ELF-1 (cell line): ENCODE results near the gene NUDT2.
"Not testable (repeated sequence)": the region's sequence is repeated elsewhere in the genome, so short reads cannot be mapped to it uniquely, and the experiment has no call there.

Experiments used
- DNase-seq: peaks from one replicate; pipeline ENCODE4 v3.0.0-alpha.2; 2016; ENCODE audit warnings: low read depth, low spot score

NUDT2 gene

GRCh38 chr9:34334916-34335315, 5.5 kb downstream of the NUDT2 start:
- DNase-seq: no peak

- no peak for DNase-seq
Observed at GRCh38 chr9:34335376-34335775, 6.0 kb downstream of the NUDT2 start.

DNA sequence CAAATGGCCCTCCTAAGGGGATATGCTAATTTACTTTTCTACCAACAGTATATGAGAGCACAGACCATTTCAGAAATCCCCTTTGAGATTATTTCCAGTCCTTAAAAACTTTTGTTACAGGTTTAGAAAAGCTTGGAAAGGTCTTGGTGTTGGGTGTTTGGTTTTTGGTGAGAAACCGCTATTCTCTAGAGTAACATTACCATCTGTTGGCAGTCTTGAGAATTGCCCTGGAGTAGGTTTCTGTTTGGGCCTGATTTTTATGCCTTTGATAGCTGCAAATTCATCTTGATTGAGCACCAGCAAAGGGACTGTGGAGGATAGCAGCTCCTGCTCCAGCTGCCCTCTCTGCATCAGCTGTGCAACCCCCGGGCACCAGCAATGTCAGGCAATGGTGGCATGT, 8.0 kb downstream of the NUDT2 start:
- no peak for DNase-seq

- DNase-seq: not testable (repeated sequence)
Observed at GRCh38 chr9:34338079-34338478, 8.7 kb downstream of the NUDT2 start.

DNA sequence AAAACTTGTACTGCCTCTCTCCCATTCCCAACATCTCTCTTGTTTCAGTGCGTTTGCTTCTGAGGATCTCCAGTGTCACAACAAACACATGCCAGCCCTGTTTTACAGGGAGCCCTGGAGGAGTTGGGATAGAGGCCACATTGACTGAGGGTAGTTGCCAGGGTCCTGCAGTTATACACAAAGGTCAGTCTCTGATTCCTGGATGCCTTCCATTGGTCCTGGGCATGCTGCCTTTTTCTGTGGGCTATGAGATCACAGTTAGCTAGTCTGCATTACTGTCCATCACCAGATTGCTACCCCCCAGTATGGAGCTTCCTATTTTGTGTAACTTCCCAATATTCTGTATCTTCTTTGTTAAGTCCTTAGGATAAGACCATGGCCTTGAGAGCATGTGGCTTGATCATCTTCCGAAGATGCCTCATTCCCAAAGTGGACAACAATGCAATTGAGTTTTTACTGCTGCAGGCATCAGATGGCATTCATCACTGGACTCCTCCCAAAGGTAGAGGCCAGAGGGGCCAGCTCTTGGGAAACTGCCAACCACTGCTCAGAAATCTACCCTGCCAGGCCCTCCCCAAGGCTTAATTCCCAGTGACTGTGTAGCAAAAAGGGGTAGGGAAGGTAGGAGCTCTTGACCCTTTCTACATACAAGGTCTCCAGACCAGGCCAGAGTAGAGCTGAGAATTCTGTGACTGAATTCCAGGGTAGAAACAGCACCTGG, 9.5 kb downstream of the NUDT2 start:
- DNase-seq: no peak

DNA sequence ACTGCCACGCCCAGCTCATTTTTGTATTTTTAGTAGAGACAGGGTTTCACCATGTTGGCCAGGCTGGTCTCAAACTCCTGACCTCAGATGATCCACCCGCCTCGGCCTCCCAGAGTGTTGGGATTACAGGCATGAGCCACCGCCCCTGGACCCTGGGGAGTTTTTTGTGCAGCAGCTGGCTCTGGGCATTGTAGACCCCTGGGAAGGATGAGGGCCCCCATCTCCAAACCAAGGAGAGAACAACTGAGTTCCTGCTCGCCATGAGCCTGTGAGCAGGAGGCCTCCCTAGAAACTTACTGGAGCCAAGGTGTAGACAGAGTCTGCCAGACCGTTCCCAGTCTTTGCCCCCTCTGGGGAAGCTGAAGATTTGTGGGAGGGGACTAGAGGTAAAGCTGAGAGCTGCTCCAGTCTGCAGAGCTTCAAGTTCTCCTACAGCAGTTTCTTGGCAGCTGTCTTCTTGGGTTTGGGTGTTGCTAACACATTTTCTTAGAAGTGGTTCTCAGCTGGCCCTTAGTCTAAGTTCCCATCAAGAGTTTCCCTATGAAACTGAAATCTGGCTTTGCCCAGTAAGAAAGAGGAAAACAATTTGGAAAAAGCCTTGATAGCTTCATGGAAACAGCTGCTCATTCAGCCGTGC, 12.4 kb downstream of the NUDT2 start:
- DNase-seq: no peak

DNA sequence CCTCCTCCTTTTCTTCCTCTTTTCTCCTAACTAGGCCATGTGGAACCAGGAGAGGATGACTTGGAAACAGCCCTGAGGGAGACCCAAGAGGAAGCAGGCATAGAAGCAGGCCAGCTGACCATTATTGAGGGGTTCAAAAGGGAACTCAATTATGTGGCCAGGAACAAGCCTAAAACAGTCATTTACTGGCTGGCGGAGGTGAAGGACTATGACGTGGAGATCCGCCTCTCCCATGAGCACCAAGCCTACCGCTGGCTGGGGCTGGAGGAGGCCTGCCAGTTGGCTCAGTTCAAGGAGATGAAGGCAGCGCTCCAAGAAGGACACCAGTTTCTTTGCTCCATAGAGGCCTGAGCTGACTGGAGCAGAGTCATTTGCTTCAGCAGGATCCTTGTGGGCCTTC, 13.7 kb downstream of the NUDT2 start:
- DNase-seq: no peak

- DNase-seq: no peak
Observed at GRCh38 chr9:34343605-34344004, 14.2 kb downstream of the NUDT2 start.

- DNase-seq: no peak
Observed at GRCh38 chr9:34346873-34347799, 17.8 kb downstream of the NUDT2 start.

DNA sequence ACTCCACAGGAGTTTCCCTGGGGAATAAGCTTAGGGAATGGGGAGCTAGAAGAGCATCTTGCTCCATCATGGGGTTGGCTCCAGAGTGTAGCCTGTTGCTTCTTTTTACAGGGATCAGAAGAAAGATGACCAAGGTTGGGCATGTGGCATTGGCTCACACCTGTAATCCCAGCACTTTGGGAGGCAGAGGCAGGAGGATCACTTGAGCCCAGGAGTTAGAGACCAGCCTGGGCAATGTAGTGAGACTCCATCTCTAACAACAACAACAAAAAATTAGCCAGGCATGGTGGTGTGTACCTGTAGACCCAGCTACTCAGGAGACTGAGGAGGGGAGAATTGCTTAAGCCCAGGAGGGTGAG, 18.4 kb downstream of the NUDT2 start:
- no peak for DNase-seq

- DNase-seq: no peak
Observed at GRCh38 chr9:34349324-34349723, 20.0 kb downstream of the NUDT2 start.

GRCh38 chr9:34352122-34352652, 22.8 kb downstream of the NUDT2 start:
- not testable (repeated sequence) for DNase-seq

DNA sequence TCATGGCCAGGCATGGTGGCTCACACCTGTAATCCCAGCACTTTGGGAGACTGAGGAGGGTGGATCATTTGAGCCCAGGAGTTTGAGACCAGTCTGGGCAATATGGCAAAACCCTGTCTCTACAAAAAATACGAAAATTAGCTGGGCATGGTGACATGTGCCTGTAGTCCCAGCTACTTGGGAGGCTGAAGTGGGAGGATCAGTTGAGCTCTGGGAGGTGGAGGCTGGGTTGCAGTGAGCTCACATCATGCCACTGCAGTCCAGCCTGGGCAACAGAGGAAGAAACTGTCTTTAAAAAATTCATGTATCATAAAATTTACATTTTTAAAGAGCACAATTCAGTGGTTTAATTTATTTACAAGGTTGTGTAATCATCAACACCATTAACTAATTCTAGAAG, 23.6 kb downstream of the NUDT2 start:
- DNase-seq: not testable (repeated sequence)

- DNase-seq: no peak
Observed at GRCh38 chr9:34362614-34363214, 33.3 kb downstream of the NUDT2 start.

GRCh38 chr9:34363619-34364351, 34.4 kb downstream of the NUDT2 start:
- DNase-seq: peak; percentile 68

DNA sequence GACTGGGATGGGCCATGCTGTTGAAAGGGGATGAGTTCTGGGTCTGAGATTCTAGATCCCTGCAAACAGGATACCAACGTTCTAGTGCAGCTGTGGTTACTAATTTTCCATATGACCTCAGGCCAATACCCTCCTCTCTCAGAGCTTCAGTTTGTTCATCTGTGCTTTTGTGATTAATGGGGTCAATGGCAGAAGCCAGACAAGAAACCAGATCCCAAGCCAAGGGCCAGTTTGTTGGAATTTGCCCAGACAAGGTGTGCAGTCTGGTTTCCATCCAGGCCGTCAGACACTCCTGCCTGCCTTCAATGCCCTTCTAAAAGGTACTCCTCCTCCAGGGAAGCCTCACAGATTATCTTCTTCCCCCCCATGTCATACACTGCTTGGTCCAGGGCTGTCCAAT, 35.9 kb downstream of the NUDT2 start:
- DNase-seq: peak; percentile 37

DNA sequence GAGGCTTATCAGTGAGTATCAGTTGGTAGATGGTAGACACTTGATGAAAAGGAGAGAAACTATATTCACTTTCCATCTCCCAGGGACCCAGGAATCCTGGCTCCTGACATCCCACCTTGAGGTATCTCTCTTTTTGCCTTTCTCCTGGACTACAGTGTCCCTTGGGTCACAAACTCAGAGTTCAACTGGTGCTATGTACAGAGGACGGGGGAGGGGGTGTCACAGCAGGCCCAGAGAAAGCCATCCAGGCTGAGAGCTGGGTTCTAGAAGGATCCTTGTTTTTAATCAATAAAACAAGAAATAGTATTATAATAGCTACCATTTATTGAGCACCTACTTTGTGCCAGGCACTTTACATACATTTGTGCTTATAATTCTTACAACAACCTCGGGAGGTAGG, 37.0 kb downstream of the NUDT2 start:
- DNase-seq: no peak

GRCh38 chr9:34367751-34368410, 38.5 kb downstream of the NUDT2 start:
- DNase-seq: not testable (repeated sequence)

DNA sequence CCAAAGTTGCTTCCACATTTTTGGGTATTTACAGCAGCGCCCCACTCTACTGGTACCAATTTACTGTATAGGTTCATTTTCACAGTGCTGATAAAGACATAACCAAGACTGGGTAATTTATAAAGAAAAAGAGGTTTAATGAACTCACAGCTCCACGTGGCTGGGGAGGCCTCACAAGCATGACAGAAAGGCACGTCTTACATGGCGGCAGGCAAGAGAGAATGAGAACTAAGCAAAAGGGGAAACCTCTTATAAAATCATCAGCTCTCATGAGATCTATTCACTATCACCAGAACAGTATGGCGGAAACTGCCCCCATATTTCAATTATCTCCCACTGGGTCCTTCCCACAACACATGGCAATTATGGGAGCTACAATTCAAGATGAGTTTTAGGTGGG, 39.4 kb downstream of the NUDT2 start:
- DNase-seq: not testable (repeated sequence)

GRCh38 chr9:34369636-34370035, 40.3 kb downstream of the NUDT2 start:
- no peak for DNase-seq
